Measurements from ENCODE around the gene NAA38. TPM values are rescaled to one million over a fixed set of nuclear protein-coding genes. Genes with fewer than 3 reads are reported as not detected.

NAA38 gene
- total and polyA plus RNA-seq, 8 donors: 20.1 to 87.2 (median 28.0) TPM

- Histone ChIP-seq H3K4me3 (no peak overlapping the region), H3K27ac (no peak overlapping the region), H3K9me3 (no peaks in the 10 kb centered on the region), H3K27me3 (no peaks in the 10 kb centered on the region), H3K36me3 (peaks cover 9 to 38% (median 25%) of the 10 kb centered on the region in 3 donors), H3K4me1 (peaks cover 1 to 8% (median 2%) of the 10 kb centered on the region in 3 donors)
- intact Hi-C loops (cut with DNase I): no loop called here
- FAIRE-seq (no peak), ATAC-seq (no peak), DNase-seq (no peak)
- no peak for TF ChIP-seq CTCF (IDR thresholded peaks at IDR 0.05)
- WGBS, 2 donors: 93 to 95% methylated on average over 8 of the region's 8 CpGs
Observed at GRCh38 chr17:7894866-7895265, 37.5 kb upstream of the NAA38 start.

GRCh38 chr17:7894226-7894625, 36.9 kb upstream of the NAA38 start:
- WGBS, 2 donors: 87 to 88% methylated on average over 9 of the region's 9 CpGs
- DNase-seq: no peak
- peaks cover 5 to 35% (median 20%) of the 10 kb centered on the region in 3 donors for H3K36me3 ChIP-seq

GRCh38 chr17:7893187-7893880, 36.0 kb upstream of the NAA38 start:
- 90 to 92% methylated on average over 15 of the region's 15 CpGs for WGBS, 2 donors
- peak in 1 of 6 donors; percentile 5 for DNase-seq

More at GRCh38 chr17:7894226-7894625, 36.9 kb upstream of the NAA38 start:
- no peak overlapping the region for H3K27ac ChIP-seq
- no peak for TF ChIP-seq CTCF (IDR thresholded peaks at IDR 0.05)
- H3K27me3 ChIP-seq: no peaks in the 10 kb centered on the region
- FAIRE-seq (no peak), ATAC-seq (no peak)
- H3K4me3 ChIP-seq: no peak overlapping the region
- H3K9me3 ChIP-seq: no peaks in the 10 kb centered on the region
- peaks cover 8 to 14% (median 8%) of the 10 kb centered on the region in 3 donors for H3K4me1 ChIP-seq
- intact Hi-C loops (cut with DNase I): no loop called here

GRCh38 chr17:7889166-7889955, 32.0 kb upstream of the NAA38 start:
- no peaks in the 10 kb centered on the region for H3K9me3 ChIP-seq
- H3K4me1 ChIP-seq: peaks cover 21 to 29% (median 25%) of the 10 kb centered on the region in 3 donors
- peak overlapping the region; percentile 80 to 97 (median 88) for H3K27ac ChIP-seq
- H3K4me3 ChIP-seq: no peak overlapping the region
- peak; percentile 68 to 83 (median 76) for ATAC-seq
- intact Hi-C loops (cut with DNase I): no loop called here
- WGBS, 2 donors: 41 to 43% methylated on average over 11 of the region's 11 CpGs
- H3K36me3 ChIP-seq: peaks cover 0 to 9% (median 1%) of the 10 kb centered on the region in 3 donors
- no peaks in the 10 kb centered on the region for H3K27me3 ChIP-seq
- TF ChIP-seq CTCF (IDR thresholded peaks at IDR 0.05): peak; percentile 27 to 64 (median 47)
- peak; percentile 99 to 100 (median 100) for DNase-seq
- FAIRE-seq: peak; percentile 84

More at GRCh38 chr17:7893187-7893880, 36.0 kb upstream of the NAA38 start:
- ATAC-seq (no peak), FAIRE-seq (no peak)
- no peak for TF ChIP-seq CTCF (IDR thresholded peaks at IDR 0.05)
- H3K4me3 ChIP-seq: no peak overlapping the region
- no peaks in the 10 kb centered on the region for H3K9me3 ChIP-seq
- peaks cover 15 to 23% (median 15%) of the 10 kb centered on the region in 3 donors for H3K4me1 ChIP-seq
- no peaks in the 10 kb centered on the region for H3K27me3 ChIP-seq
- H3K27ac ChIP-seq: no peak overlapping the region
- intact Hi-C loops (cut with DNase I): no loop called here
- H3K36me3 ChIP-seq: peaks cover 3 to 26% (median 13%) of the 10 kb centered on the region in 3 donors

Data from pancreas (tissue), 10 donors.